Type B pancreatic cell (in vitro differentiated cells): ENCODE results near the gene OR13H1. TPM values are rescaled to one million over a fixed set of nuclear protein-coding genes. Genes with fewer than 3 reads are reported as not detected.
"Not testable (repeated sequence)": the region's sequence is repeated elsewhere in the genome, so short reads cannot be mapped to it uniquely, and the experiment has no call there.

Experiments used
- DNase-seq: peaks from one replicate; pipeline ENCODE4 v3.0.0; 2021; ENCODE audit warnings: mixed read lengths; ENCODE audit not compliant: unreplicated experiment; ENCODE audit errors: extremely low spot score
- H3K27ac Mint-ChIP-seq: 2 replicates; pipeline ENCODE4 v1.8.0; 2021; ENCODE audit warnings: mild to moderate bottlenecking, mixed read lengths
- H3K27me3 Mint-ChIP-seq: 2 replicates; pipeline ENCODE4 v1.8.0; 2021; ENCODE audit warnings: mixed read lengths
- H3K36me3 Mint-ChIP-seq: 2 replicates; pipeline ENCODE4 v1.8.0; 2021; ENCODE audit warnings: mixed read lengths
- H3K4me1 Mint-ChIP-seq: one replicate; pipeline ENCODE4 v1.8.0; 2021; ENCODE audit warnings: mixed read lengths; ENCODE audit not compliant: unreplicated experiment
- H3K4me3 Mint-ChIP-seq: 2 replicates; pipeline ENCODE4 v1.8.0; 2021; ENCODE audit warnings: mild to moderate bottlenecking, mixed read lengths
- H3K9me3 Mint-ChIP-seq: 2 replicates; pipeline ENCODE4 v1.8.0; 2021; ENCODE audit warnings: mixed read lengths
- CTCF ChIP-seq: fragments of 200-600 bp; sonication (generic); conservative IDR thresholded peaks from 2 replicates; pipeline ENCODE4 v1.5.0; 2021; ENCODE audit warnings: antibody characterized with exemption, mild to moderate bottlenecking
- total RNA-seq: library from RNA; stranded (reverse); gene quantifications from 2 replicates; pipeline ENCODE4 v1.2.1, GENCODE V29; 2021; ENCODE audit warnings: low replicate concordance

OR13H1 gene
- total RNA-seq, 1 donor from 2014 or later = not detected

- Mint-ChIP-seq H3K4me1 (peaks cover 1% of the 10 kb centered on the region), H3K27me3 (no peaks in the 10 kb centered on the region), H3K9me3 (no peaks in the 10 kb centered on the region), H3K36me3 (peaks cover 4% of the 10 kb centered on the region), H3K27ac (peak overlapping the region; percentile 98), H3K4me3 (peak overlapping the region; percentile 88)
- no peak for DNase-seq
- TF ChIP-seq CTCF = no peak
Measured at GRCh38 chrX:131577413-131577812, 33.5 kb downstream of the OR13H1 start.

GRCh38 chrX:131577999-131578734 lies 34.3 kb downstream of the OR13H1 start:
- Mint-ChIP-seq H3K4me1 (no peaks in the 10 kb centered on the region), H3K4me3 (peak overlapping the region; percentile 88), H3K9me3 (no peaks in the 10 kb centered on the region), H3K27ac (peak overlapping the region; percentile 98), H3K27me3 (no peaks in the 10 kb centered on the region), H3K36me3 (peaks cover 4% of the 10 kb centered on the region)
- TF ChIP-seq CTCF = no peak
- no peak for DNase-seq

- not testable (repeated sequence) for H3K9me3 Mint-ChIP-seq, DNase-seq, H3K36me3 Mint-ChIP-seq, H3K27me3 Mint-ChIP-seq, H3K4me1 Mint-ChIP-seq
- H3K4me3 Mint-ChIP-seq = peak overlapping the region; percentile 88
- H3K27ac Mint-ChIP-seq = peak overlapping the region; percentile 98
Measured at GRCh38 chrX:131578735-131579367, 35.0 kb downstream of the OR13H1 start.

- Mint-ChIP-seq H3K27ac (no peak overlapping the region), H3K36me3 (no peaks in the 10 kb centered on the region), H3K9me3 (no peaks in the 10 kb centered on the region), H3K4me3 (no peak overlapping the region), H3K27me3 (no peaks in the 10 kb centered on the region), H3K4me1 (peaks cover 4% of the 10 kb centered on the region)
- TF ChIP-seq CTCF = no peak
- no peak for DNase-seq
Measured at GRCh38 chrX:131588995-131589394, 45.1 kb downstream of the OR13H1 start.
